ENCODE measurements around the gene SERINC1.
"Not testable (repeated sequence)": the region's sequence is repeated elsewhere in the genome, so short reads cannot be mapped to it uniquely, and the experiment has no call there.

SERINC1 gene

DNA sequence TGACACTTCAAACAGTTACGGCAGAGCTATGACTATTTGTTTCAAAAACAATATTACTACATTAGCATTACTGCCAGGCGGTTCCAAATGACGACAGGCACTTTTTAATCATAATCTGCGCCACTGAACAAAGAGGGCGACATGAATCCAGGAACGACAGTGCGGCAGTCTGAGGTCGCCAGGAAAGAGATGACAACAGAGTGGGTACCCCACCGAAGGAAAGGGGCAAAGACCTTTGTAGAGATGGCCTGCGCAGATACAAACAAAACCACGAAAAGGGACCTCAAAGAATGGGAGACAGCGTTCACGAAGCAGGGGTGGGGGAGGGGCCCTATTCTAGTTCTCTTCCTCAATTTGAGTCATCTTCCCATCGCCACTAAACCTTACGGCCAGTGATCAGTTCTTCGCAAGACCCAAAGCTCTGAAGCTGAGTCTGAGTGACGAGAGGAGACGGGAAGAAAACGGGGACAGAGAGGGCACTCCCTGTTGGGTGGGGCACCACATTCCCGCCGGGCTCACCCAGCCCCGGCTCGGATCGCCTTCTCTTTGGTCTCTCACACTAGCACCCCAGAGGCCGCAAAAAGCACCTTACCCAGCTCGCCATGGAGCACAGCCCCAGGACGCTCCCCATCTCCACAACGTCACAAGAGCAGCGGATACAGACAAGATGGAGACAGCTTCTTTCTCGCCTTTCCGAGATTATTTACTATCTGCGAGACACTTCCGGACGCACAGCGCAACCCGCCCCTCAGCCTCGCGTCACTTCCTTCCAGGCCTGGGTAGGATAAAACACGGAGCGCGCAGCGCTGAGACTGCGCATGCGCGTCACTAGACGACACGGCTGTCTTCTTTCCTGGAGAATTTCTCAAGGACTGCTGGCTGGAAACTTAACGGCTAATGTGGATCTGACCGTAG lies at the start of gene SERINC1:
Gene SERINC1, minus strand, starts transcription at position 701 of the 915 bp plus-strand sequence. Its CDS starts 70 bp downstream, at position 631.
- peak; percentile 94 for DNase-seq

DNA sequence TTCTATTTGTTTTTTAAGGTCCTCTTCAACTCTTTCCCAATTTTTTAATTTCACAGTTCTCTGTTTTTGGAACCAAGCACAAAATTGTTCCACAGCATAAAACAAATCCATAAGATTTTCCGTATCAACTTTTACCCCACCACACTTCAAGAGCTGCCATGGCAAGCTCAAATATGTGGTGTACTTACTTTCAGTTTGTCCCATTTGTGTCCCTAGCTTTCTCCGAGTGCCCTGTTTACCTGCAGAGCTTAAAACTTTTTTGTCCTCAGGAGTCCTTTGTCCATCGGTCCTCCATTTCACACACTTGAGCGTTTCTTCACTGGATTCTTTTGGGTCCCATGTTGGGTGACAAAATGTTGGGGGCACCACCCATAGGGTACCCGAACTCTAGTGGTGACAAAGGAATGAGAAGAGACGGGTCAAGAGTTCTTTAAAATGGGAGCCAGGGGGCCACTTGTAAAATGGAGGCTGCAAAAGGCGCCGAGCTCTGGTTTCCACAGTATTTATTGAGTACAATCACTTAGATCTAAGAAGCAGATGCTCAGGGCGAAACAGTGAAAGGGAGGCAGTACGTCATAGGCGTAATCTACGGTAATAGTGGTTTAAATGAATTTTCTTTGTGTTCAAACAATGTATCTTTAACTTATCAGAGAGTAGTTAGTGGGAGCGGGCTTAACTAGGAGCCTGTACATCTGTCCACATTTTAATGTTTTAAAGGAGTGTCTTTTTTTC lies 39.8 kb upstream of the SERINC1 start:
- DNase-seq, result no peak

DNA sequence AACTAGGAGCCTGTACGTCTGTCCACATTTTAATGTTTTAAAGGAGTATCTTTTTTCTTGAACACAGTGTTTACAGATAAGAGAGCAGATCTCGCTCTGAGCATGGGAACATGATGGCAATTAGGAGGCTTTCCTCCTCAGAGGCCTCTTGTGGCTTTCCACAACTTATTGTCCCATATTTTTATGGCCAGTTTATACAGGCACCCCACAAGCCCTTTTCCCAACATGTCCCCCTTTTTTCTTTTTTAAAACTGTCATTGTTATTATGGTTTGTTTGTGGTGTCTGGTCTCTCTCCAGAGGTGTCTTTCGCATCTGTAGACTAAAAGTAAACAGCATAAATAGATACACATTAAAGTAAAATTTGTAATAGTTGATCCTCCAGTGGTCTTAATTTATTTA lies 33.6 kb upstream of the SERINC1 start:
- DNase-seq, result not testable (repeated sequence)

DNA sequence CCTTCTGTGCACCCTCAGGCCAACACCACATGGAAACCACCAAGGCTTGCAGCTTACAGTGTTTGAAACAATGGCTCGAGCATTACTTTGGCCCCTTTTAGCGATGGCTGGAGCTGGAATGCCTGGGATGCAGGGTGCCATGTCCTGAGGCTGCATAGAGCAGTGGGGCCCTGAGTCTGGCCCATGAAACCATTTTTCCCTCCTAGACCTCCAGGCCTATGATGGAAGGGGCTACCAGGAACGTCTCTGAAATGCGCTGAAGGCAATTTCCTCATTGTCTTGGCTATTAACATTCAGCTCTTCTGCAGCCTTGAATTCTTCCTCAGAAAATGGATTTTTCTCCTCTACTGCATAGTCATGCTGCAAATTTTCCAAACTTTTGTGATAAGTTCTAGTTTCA lies 29.9 kb upstream of the SERINC1 start:
- DNase-seq, result no peak

DNA sequence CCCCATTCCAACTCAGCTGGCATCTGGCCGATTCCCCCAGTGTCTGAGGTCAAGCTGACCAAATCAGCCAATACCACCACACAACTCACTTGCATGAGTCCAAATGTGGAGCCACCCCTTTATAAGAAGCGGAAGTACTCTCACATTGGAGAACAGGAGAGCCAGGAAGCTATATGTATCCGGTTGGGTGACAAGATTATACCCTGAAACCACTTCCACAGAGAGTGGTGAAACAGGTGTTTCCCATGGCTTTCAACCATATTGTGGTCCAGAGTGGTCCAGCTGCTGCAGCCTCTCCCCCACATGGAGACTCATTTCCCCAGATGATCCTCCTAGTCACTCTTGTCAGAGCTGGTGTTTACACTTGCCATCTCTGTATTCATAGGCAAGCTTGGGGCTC lies 24.0 kb upstream of the SERINC1 start:
- DNase-seq, result no peak

DNA sequence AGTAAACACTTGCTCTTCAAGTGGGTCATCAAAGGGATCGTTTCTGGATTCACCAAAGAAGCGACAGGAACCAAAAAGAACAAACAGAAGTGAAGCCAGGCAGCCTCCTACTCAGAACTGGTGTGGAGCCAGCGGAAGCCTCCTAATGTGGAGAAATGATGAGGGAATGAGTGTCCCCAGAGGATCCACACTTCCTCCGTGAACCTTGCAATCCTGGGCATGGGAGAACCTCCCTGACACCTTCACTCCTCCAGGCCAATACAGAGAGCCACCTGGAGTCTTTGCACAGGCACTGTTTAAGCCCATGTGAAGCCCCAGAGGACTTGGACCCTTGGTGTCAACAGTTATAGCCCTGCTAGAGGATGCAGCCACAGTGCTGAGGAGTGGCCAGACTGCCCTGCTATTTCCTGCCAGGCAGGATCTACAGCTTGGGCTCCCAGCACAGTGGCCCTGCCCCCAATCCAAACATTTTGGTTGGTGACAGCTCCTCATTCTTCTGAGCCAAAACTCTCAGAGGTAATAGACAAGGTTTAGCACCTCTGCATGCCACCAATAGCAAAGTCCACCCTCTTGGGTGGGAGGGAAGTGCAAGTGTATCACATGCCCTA lies 23.2 kb upstream of the SERINC1 start:
- no peak for DNase-seq

DNA sequence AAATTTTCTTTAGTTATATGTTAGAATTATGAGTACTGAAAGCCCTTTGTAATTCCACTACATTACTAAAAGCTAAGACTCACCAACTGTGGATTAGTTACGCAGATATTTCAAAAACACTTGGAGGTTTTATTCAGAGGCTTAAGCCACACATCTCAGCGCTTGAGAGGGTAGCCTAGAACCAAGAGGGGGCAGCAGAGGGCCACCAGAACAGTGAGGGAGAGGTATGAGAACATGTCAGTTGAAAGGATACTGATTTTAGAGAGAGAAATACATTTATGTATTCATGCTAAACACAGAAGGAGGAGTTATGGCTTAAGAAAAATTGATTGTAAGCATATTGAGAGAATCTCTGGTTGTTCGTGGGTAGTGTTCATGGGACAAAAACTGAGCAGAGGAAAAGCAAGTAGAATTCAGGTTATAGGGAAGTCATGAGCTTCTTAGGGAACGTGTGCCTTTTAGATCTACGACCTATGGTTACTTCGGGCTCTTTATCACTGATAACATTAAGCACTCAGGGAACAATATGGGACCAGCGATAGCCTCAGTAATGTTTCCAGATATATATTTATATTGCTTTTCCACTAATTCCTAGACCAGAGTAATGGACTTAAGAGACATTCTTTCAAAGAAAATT lies 20.4 kb upstream of the SERINC1 start:
- peak; percentile 77 for DNase-seq

DNA sequence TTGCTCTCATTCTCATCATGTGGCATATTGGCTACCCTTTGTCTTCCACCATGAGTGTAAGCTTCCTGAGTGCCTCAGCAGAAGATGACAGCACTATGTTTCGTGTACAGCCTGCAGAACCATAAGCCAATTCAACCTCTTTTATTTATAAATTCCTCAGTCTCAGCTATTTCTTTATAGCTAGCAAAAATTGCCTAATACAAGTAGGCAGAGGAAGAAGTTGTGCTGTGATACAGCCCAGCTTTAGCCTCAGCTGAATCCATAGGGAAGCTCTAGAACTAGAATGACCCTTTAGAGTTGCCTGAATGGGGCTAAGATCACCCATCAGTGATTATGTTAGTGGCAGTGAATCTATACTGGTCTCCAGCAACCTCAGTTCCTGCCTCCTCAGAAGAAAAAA lies 19.0 kb upstream of the SERINC1 start:
- DNase-seq, result no peak

DNA sequence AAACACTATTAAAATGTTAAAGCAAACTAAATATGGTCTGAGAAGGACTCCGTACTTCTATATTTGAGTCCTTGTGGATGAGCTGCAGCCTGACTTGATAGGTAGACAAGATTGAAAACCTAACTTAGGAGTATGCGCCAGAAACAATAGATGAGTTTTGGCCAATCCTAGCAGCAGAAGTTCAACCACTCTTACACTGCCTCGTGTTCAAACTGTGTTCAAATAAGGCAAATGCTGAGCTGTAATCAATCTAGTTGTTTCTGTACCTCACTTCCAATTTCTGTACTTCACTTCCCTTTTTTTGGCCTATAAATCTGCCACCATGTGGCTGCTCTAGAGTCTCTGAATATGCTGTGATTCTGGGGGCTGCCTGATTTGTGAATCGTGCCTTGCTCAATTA lies 13.2 kb upstream of the SERINC1 start:
- DNase-seq, result no peak

DNA sequence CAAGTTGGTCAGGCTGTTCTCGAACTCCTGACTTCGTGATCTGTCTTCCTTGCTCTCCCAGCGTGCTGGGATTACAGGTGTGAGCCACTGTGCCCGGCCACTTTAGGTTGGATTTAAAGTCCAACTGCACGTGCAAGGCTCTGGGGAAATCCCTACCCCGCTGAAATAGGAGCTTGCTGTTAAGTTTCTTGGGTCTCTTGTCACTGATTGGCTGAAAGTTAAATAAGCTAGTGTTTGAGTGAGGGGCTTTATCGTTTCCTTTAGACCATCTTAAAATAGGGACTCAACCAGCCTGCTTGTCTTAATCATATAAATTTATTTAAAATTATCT lies 11.1 kb upstream of the SERINC1 start:
- no peak for DNase-seq

DNA sequence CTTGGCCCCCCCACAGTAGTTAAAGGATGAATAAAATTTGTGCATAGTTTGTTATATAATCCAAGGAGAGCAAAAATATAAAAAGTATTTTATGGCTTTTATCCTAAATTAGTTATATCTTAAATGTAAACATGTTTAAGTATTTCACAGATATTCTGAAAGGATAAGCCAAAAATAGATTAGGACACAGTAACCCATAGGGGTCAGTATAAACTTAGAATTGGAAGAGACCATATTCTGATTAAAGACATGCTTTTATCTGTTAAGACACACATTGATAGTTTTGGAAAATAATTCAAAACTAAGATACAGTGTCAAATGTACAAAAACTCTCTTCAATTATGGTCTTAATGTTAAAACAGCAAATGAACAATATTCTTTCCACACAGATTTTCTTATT lies 4.5 kb upstream of the SERINC1 start:
- DNase-seq, result no peak

DNA sequence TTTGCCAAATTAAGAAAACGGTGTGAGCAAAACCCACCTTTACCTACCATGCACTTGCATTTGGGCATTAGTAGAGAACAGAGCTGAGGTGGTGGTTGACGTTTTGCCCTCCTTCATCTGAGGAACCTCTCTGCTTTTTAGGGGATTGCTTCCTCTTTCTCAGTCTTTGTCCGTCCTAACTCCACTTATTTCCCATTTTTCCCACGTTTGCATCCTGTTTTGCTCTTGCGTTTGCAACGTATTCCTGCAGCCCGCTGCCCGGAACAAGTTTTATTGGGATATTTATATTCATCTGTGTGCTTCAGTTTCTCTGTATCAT lies 374 bp upstream of the SERINC1 start:
- no peak for DNase-seq

DNA sequence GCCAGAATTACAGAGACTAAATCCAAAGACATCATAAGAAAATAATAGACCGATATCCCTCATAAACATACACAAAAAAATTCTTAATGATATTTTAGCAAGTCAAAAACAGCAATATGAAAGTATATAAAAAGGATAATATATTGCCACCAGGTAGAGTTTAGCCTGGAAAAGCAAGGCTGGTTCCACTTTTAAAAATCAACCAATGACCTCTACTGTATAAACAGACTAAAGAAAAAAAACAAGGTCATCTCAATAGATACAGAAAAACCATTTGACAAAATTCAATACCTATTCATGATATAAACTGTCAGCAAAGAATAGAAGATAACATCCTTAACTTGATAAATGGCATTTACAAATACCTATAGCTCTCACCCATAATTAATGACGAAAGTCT lies 9.7 kb downstream of the SERINC1 start:
- DNase-seq, result no peak

DNA sequence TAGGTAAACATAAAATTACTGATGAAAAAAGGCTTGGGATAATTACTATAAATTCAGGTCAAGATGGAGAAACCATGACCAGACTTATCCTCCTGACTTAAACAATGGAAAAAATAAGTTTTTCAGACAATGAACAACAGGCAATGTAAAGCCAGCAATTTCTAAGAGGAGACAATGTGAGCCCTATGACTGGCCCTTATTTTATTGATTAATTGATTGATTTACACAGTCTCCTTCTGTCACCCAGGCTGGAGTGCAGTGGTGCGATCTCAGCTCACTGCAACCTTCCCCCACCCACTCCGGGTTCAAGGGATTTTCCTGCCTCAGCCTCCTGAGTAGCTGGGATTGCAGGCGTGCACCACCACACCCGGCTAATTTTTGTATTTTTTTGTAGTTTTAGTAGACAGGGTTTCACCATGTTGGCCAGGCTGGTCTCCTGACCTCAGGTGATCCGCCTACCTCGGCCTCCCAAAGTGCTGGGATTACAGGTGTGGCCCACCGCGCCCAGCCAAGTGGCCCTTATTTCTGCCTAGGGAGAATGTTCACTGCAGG lies 11.7 kb downstream of the SERINC1 start:
- DNase-seq, result not testable (repeated sequence)

DNA sequence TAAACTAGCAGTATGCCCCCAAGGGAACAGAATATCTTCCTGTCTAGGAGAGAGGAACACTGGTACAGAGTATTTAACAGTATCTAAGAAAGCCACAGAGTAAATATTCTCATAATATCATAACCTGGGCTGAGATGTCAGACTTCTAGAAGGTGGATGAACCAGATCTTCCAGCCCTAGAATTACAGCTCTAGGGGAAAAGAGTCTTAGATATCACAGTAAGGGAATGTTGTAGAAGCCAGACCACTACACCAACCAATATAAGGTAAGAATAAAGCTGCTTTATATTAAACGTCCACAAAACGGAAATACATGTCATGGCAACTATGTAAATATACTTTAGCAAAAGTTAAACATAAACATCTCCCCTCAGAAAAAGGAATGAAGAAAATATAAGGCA lies 12.4 kb downstream of the SERINC1 start:
- no peak for DNase-seq

DNA sequence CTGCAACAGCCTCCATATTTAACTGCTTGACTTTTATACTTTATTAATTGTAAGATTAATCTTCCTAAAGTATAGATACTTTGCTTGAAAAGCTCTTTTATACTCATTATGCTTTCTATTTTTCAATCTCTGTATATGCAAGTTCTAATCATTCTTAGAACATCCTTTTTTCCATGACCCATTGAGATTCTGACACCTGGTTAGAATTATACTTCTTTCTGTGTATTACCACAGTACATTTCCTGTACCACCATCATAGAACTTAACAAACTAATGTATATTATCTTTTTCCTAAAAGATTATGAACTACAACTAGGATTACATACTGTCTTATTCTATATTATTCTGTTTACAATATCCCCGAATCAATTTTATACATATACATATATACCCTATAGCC lies 13.5 kb downstream of the SERINC1 start:
- no peak for DNase-seq

DNA sequence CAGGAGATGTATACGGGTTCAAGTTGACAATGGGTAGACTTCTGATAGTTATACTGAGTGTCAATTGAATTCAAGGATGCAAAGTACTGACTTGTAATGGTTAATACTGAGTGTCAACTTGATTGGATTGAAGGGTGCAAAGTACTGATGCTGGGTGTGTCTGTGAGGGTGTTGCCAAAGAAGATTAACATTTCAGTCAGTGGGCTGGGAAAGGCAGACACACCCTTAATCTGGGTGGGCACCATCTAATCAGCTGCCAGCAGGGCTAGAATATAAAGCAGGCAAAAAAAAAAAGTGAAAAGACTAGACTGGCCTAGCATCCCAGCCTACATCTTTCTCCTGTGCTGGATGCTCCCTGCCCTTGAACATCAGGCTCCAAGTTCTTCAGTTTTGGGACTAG lies 16.5 kb downstream of the SERINC1 start:
- not testable (repeated sequence) for DNase-seq

DNA sequence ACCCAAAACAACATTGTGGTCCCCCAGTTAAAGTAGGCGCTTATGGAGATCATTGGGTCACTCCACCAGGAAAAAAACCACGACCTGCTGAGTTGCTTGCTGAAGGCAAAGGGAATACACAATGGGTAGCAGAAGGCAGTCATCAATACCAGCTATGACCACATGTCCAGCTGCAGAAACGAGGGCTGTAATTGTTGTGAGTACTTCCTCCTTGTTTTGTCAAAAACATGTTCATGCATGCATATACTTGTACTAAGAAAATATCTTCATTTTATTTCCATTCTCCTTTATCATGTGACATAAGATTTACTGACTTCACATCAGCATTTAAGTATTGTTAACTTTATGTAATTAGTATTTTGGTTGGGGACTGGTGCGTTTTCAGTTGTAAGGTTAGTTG lies 16.9 kb downstream of the SERINC1 start:
- no peak for DNase-seq

DNA sequence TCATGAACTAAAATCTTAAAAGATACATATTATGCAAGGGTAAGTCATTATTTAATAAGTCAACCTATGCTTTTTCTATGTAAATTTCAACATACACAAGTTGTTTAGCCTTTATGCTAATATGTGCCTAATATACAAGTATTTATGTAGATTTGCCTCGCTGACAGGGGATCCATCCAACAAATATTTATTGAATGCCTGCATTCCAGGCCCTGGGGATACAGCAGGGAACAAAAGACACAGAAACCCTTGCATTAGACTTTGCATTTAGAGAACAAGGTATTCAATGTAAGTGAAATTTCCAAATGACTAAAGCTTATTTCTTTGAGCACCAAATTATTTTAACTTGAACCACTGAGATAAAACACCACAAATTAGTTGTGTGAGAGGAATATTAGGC lies 19.1 kb downstream of the SERINC1 start:
- DNase-seq, result no peak

DNA sequence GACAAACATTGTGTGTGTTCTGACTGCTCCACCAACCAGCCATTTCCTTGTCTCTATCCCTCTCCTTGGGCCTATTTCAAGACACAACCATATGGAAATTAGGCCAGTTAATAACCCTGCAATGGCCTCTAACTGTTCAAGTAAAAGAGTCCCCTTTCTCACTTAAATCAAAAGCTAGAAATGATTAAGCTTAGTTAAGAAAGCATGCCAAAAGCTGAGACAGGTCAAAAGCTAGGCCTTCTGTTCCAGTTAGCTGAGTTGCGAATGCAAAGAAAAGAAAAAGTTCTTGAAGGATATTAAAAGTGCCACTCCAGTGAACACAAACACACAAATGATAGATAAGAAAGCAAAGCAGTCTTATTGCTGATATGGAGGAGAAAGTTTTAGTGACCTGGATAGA lies 22.5 kb downstream of the SERINC1 start:
- no peak for DNase-seq

DNA sequence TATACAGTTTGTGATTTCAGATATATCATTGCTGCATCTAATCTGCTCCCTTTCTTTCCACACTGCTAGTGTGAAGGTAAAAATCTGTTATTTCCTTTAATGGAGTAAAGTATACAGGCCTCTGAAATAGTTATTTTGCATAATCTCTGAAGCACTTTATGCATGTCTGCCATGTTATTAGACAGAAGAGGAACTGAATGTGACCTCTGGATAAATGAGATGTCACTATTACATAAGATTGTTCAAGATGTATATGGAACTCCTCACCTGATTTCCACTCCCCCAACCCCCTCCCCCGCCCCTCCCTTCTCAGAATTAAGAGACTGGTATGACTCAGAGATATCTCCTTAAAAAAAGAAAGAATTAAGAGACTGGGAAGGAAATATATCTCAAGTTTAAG lies 26.3 kb downstream of the SERINC1 start:
- DNase-seq, result no peak

DNA sequence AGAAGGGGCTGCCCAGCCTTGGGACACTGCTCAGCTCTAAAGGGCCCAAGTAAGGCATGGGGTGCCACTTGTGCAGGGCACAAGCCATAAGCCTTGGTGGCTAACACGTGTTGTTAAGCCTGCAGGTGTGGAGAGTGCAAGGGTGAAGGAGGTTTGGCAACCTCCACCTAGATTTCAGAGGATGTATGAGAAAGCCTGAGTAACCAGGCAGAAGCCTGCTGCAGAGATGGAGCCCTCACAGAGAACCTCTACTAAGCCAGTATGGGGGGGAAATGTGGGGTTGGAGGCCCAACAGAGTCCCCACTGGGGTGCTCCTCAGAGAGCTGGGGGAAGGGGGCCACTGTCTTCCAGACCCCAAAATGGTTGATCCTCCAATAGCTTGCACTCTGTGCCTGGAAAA lies 32.6 kb downstream of the SERINC1 start:
- no peak for DNase-seq

DNA sequence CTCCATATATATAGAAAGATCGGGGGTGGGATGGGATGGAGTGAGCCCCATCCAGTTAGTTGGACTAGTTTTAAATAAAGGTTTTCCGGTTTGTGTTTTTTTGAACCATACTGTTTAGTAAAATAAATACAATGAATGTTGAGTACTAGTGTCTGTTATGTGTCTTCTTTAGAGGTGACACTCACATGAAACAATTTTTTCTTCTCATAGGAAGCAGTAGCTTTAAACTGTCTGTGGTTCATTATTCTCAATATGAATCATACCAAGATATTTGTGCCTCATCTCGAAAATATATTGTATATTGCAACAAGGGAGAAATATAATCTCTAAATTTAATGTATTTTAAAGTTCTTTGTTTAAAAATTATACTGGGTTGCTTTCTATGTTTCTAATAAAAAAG lies 38.8 kb downstream of the SERINC1 start:
- DNase-seq, result no peak
